Measurements from ENCODE around the gene BRD2. TPM values are rescaled to one million over a fixed set of nuclear protein-coding genes. Genes with fewer than 3 reads are reported as not detected.

Gene BRD2
- polyA plus RNA-seq, 1 donor, result 150 TPM

DNA sequence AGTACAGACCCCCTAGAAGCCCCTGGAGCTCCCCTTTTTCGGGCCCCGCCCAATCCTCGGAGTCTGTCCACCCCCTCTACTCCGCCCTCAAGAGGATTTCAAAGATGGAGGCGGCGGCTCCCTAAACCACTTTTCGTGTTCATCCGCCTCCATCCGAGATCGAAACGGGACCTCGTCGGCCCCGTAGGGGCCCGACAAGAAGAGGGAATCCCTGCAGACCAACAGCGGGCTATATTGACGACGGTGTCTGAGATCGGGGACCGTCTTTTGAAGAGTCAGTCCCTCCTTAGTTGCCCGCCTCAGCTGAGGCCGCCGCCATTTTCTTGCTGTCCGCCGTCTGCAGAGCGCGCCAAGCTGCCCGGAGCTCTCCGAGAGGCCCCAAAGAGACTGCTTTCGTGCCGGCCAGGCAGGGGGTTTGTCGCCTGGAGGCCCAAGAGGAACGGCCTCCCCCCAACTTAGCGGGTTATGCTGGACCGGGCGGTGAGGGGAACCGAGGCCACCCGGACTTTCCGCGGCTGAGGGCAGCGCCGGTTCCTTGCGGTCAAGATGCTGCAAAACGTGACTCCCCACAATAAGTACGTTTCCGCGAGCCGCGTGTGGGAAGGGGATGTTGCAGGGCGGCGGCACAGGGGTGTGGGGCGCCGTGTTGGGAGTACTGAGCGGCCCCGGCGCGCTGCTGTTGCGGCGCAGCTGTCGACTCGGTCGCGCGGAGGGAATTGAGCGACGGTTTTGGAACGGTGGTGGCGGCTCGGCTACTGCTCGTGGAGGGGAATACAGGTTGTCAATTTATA lies 4.2 kb downstream of the BRD2 start:
- no peak for DNase-seq (ENCODE audit: low read depth)

DNA sequence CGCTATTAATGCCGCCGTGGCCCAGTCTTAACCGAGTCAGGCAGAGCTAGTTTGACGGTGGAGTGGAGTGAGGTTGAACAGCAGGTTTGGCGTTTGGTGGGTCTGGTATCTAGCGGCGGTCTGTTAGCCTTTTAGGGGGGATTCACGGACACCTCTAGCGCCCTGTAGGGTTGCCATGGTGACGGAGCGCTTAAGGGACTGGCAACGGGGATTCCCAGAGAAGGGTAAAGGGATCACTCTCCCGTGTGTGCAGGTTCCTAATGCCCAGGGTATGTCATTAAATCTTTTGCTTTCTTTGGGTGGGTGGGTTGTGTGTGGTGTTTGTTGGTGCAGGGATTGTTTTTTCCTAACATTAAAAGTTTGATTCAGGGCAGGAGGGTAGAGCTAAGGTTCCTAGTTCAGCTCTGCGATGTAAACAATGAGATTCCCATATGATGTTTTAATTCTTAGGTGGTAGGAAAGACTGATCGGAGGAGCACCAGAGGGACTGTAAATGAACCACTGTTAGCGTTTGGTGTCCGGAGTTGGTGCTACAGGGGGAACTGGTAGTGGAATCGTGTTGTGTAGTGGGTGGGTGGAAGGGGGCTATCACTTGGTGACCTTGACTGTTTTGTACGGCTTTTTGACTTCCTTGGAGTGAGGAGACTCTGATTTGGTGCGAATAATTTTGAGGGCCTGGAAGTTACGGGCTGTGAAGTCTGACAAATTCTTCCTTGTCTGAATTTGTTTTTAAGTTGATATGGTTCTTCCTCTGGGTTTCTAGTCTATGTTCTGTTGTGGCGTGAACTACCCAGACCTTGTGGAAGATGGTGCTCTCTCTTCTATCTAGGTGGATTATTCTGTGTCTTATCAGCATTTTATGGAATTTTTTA lies 5.0 kb downstream of the BRD2 start:
- no peak for DNase-seq (ENCODE audit: low read depth)

- no peak for DNase-seq (ENCODE audit: low read depth)
Observed at GRCh38 chr6:32974016-32974333, 5.6 kb downstream of the BRD2 start.

GRCh38 chr6:32974541-32975308 lies 6.3 kb downstream of the BRD2 start:
- DNase-seq (ENCODE audit: low read depth), result no peak

GRCh38 chr6:32975886-32976285 lies 7.5 kb downstream of the BRD2 start:
- DNase-seq (ENCODE audit: low read depth), result no peak

DNA sequence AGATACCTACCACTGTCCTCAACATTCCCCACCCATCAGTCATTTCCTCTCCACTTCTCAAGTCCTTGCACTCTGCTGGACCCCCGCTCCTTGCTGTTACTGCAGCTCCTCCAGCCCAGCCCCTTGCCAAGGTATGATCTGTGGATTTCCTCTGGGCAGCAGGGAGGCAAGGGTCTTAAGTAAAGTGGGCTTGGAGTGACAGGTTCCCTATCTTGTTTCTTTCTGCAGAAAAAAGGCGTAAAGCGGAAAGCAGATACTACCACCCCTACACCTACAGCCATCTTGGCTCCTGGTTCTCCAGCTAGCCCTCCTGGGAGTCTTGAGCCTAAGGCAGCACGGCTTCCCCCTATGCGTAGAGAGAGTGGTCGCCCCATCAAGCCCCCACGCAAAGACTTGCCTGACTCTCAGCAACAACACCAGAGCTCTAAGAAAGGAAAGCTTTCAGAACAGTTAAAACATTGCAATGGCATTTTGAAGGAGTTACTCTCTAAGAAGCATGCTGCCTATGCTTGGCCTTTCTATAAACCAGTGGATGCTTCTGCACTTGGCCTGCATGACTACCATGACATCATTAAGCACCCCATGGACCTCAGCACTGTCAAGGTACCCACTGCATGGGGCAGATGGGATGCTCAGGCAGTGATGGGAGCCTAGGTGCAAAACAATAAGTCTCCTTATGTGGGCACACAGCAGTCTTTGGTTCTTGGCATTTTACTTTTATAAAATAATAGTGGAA lies 8.1 kb downstream of the BRD2 start:
- no peak for DNase-seq (ENCODE audit: low read depth)

- no peak for DNase-seq (ENCODE audit: low read depth)
Observed at GRCh38 chr6:32977272-32977952, 9.0 kb downstream of the BRD2 start.

DNA sequence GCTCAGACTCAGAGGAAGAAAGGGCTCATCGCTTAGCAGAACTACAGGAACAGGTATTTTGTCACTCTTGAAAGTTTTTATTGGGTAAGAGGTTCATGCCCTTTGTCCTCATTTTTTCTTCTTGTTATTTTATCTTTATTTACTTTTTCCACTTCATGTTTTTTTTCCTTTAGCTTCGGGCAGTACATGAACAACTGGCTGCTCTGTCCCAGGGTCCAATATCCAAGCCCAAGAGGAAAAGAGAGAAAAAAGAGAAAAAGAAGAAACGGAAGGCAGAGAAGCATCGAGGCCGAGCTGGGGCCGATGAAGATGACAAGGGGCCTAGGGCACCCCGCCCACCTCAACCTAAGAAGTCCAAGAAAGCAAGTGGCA lies 9.5 kb downstream of the BRD2 start:
- no peak for DNase-seq (ENCODE audit: low read depth)

- DNase-seq (ENCODE audit: low read depth), result no peak
Observed at GRCh38 chr6:32979720-32980487, 11.5 kb downstream of the BRD2 start.

DNA sequence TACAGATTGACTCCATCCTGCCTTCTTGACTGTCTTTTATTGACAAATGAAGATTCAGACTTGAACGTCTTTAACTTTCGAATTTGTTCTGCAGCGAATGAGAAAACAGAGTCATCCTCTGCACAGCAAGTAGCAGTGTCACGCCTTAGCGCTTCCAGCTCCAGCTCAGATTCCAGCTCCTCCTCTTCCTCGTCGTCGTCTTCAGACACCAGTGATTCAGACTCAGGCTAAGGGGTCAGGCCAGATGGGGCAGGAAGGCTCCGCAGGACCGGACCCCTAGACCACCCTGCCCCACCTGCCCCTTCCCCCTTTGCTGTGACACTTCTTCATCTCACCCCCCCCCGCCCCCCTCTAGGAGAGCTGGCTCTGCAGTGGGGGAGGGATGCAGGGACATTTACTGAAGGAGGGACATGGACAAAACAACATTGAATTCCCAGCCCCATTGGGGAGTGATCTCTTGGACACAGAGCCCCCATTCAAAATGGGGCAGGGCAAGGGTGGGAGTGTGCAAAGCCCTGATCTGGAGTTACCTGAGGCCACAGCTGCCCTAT lies 12.2 kb downstream of the BRD2 start:
- no peak for DNase-seq (ENCODE audit: low read depth)

- no peak for DNase-seq (ENCODE audit: low read depth)
Observed at GRCh38 chr6:32982084-32982701, 13.8 kb downstream of the BRD2 start.

GRCh38 chr6:32982702-32983492 lies 14.5 kb downstream of the BRD2 start:
- DNase-seq (ENCODE audit: low read depth), result no peak

- DNase-seq (ENCODE audit: low read depth), result no peak
Observed at GRCh38 chr6:32983493-32983848, 15.1 kb downstream of the BRD2 start.

GRCh38 chr6:32983964-32984621 lies 15.7 kb downstream of the BRD2 start:
- no peak for DNase-seq (ENCODE audit: low read depth)

- DNase-seq (ENCODE audit: low read depth), result no peak
Observed at GRCh38 chr6:32984622-32985389, 16.4 kb downstream of the BRD2 start.

DNA sequence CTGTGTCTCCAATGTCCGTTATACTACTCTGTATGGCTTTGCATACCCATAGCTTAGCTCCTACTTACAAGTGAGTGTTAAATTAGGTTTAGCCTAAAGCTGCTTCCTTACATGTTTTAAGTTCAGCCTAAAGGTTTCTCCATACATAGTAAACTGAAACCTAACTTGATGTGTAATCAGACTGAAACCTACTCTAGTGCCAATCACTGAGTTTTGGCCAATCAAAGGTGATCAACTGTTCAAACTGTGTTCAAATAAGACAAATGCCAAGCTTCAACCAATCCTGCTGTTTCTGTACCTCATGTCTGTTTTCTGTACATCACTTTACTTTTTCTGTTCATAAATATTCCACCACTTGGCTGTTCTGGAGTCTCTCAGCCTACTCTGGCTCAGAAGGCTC lies 21.0 kb downstream of the BRD2 start:
- no peak for DNase-seq (ENCODE audit: low read depth)

GRCh38 chr6:32991972-32992371 lies 23.6 kb downstream of the BRD2 start:
- DNase-seq (ENCODE audit: low read depth), result no peak
